OCI-LY7 (cell line): Measurements from ENCODE around the gene COL23A1. TPM values are rescaled to one million over a fixed set of nuclear protein-coding genes. Genes with fewer than 3 reads are reported as not detected.

ENCODE experiments used
- BruUV-seq: library from RNA; stranded (reverse); fragments of 400-500 nt; replicated peaks from 2 replicates; lab custom pipeline; 2021; lab: Mats Ljungman, UMichigan
- CTCF ChIA-PET: fragments of 300-600 bp; sonication (Branson Sonifier 250); formaldehyde crosslinking; loops from one replicate; lab custom pipeline; 2022; ENCODE audit warnings: antibody characterized with exemption; ENCODE audit not compliant: unreplicated experiment; lab: Charles Lee
- POLR2A ChIA-PET: fragments of 300-600 bp; sonication (Branson Sonifier 250); formaldehyde crosslinking; loops from one replicate; lab custom pipeline; 2022; ENCODE audit warnings: antibody characterized with exemption; lab: Charles Lee
- DNase-seq: peaks from one replicate; pipeline ENCODE4 v3.0.0-alpha.2; 2015; ENCODE audit warnings: low spot score
- H2AFZ ChIP-seq: fragments of 200-600 bp; sonication (generic), shearing (Covaris generic); 2 replicates; pipeline ENCODE4 v1.6.1; 2014; ENCODE audit warnings: mild to moderate bottlenecking, antibody characterized with exemption, low read length, moderate library complexity
- H3K27ac ChIP-seq: fragments of 200-600 bp; sonication (generic); 2 replicates; pipeline ENCODE4 v1.5.1; 2014; ENCODE audit warnings: mixed run types, low read depth, mild to moderate bottlenecking, moderate library complexity, low read length, inconsistent platforms; ENCODE audit not compliant: poor library complexity, severe bottlenecking
- H3K36me3 ChIP-seq: fragments of 200-600 bp; sonication (generic); 2 replicates; pipeline ENCODE4 v1.6.1; 2014; ENCODE audit warnings: mild to moderate bottlenecking, antibody characterized with exemption, low read length, moderate library complexity, mixed read lengths; ENCODE audit not compliant: insufficient read depth
- H3K4me1 ChIP-seq: fragments of 200-600 bp; sonication (generic); 2 replicates; pipeline ENCODE4 v1.5.1; 2014; ENCODE audit warnings: mild to moderate bottlenecking, low read length; ENCODE audit not compliant: insufficient read depth, poor library complexity, severe bottlenecking
- H3K4me2 ChIP-seq: fragments of 200-600 bp; sonication (generic); 2 replicates; pipeline ENCODE4 v1.6.1; 2014; ENCODE audit warnings: mild to moderate bottlenecking, low read length
- H3K4me3 ChIP-seq: fragments of 200-600 bp; sonication (generic); 2 replicates; pipeline ENCODE4 v1.5.1; 2014; ENCODE audit warnings: mild to moderate bottlenecking, low read depth, low read length; ENCODE audit not compliant: poor library complexity, severe bottlenecking
- H3K79me2 ChIP-seq: fragments of 200-600 bp; sonication (generic); 2 replicates; pipeline ENCODE4 v1.6.1; 2016; ENCODE audit warnings: low read depth, mild to moderate bottlenecking, low read length, moderate library complexity, mixed read lengths; ENCODE audit not compliant: insufficient read depth
- H3K9me2 ChIP-seq: fragments of 200-600 bp; sonication (generic); 2 replicates; pipeline ENCODE4 v1.6.1; 2016; ENCODE audit warnings: mild to moderate bottlenecking, low read length, mixed read lengths; ENCODE audit not compliant: insufficient read depth
- H3K9me3 ChIP-seq: fragments of 200-600 bp; sonication (generic); 2 replicates; pipeline ENCODE4 v1.6.1; 2014; ENCODE audit warnings: mild to moderate bottlenecking, mixed run types, low read length, mixed read lengths
- H4K20me1 ChIP-seq: fragments of 200-600 bp; sonication (generic); 2 replicates; pipeline ENCODE4 v1.6.1; 2014; ENCODE audit warnings: mild to moderate bottlenecking, antibody characterized with exemption, low read length, moderate library complexity, mixed read lengths; ENCODE audit not compliant: insufficient read depth
- EZH2phosphoT487 ChIP-seq: fragments of 200-600 bp; sonication (generic); IDR thresholded peaks from 2 replicates; pipeline ENCODE4 v1.6.1; 2018; ENCODE audit warnings: low read depth, borderline replicate concordance, mild to moderate bottlenecking, mixed run types, antibody characterized with exemption, low read length, moderate library complexity, mixed read lengths
- intact Hi-C: fragments of 100-400 bp; cut with micrococcal nuclease; formaldehyde crosslinking; loops from one replicate; pipeline ENCODE4 v1.10.0; 2022; ENCODE audit not compliant: unreplicated experiment
- total RNA-seq, 2 experiments: library from RNA; depleted of rRNA in 1 of 2; stranded (reverse); fragments of >200 nt in 1 of 2; shearing (Covaris generic) in 1 of 2; gene quantifications; 2 replicates each; pipeline ENCODE4 v1.2.3, GENCODE V29; 2014 to 2022
- TF ChIP-seq, protein P1 (sequence below): fragments of 200-600 bp; sonication (generic); conservative IDR thresholded peaks from 2 replicates; pipeline ENCODE4 v1.5.1; 2014; ENCODE audit warnings: mild to moderate bottlenecking, antibody characterized with exemption, low read length, moderate library complexity, mixed read lengths

Gene COL23A1
- total RNA-seq, 2 experiments from 2014 or later, result 0.53 TPM; not detected in 1

DNA sequence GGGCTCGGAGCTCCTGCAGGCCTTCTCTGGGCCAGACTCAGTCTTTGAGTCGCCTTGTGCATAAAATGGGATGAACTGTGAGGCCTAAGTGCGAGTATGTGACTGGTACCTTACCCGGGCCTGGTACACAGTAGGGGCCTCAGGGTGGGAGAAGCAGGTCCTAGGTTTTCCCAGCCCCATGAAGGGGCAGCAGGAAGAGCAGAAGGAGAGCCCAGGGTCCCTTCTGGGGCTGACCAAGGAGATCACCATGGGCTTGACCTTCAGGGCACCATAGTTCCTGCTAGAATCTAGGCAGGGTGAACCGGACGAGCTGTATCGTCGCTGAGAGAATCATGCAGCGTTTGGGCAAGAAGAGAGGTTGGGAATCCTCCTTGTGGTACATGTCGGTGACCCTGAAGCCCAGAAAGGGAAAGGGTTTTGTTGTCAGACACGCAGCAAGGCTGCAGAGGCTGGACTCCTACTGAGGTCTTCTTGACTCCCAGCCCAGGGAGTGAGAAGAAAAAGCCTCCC, 357.2 kb downstream of the COL23A1 start:
- ChIA-PET CTCF (no interaction called here), POLR2A (interaction anchor here (0.7 to 1.2 kb wide), 3 partner anchors 17 to 230 kb away, joined by 3 to 7 read pairs (median 3); no protein-coding TSS in a partner anchor)
- Histone ChIP-seq H3K4me3 (peak overlapping the region; percentile 98), H3K27ac (peak overlapping the region; percentile 71), H3K4me1 (peaks cover 33% of the 10 kb centered on the region), H3K9me3 (no peaks in the 10 kb centered on the region), H3K36me3 (peaks cover 41% of the 10 kb centered on the region), H3K4me2 (peak overlapping the region; percentile 98), H3K79me2 (peaks cover 29% of the 10 kb centered on the region), H2AFZ (peak overlapping the region; percentile 63; the same call in 1 of the 2 replicates), H3K9me2 (no peaks in the 10 kb centered on the region), H4K20me1 (peaks cover 9% of the 10 kb centered on the region; the same call in 1 of the 2 replicates)
- intact Hi-C loops, result loop anchor here (2.0 to 10.0 kb wide), 2 partner anchors 28 to 392 kb away; partner anchors contain the start of genes CLK4 and HNRNPAB
- BruUV-seq, result TSS peak; percentile 73
- no peak for DNase-seq
- no peak for TF ChIP-seq EZH2phosphoT487
- TF ChIP-seq, protein P1, sequence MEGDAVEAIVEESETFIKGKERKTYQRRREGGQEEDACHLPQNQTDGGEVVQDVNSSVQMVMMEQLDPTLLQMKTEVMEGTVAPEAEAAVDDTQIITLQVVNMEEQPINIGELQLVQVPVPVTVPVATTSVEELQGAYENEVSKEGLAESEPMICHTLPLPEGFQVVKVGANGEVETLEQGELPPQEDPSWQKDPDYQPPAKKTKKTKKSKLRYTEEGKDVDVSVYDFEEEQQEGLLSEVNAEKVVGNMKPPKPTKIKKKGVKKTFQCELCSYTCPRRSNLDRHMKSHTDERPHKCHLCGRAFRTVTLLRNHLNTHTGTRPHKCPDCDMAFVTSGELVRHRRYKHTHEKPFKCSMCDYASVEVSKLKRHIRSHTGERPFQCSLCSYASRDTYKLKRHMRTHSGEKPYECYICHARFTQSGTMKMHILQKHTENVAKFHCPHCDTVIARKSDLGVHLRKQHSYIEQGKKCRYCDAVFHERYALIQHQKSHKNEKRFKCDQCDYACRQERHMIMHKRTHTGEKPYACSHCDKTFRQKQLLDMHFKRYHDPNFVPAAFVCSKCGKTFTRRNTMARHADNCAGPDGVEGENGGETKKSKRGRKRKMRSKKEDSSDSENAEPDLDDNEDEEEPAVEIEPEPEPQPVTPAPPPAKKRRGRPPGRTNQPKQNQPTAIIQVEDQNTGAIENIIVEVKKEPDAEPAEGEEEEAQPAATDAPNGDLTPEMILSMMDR, result no peak

DNA sequence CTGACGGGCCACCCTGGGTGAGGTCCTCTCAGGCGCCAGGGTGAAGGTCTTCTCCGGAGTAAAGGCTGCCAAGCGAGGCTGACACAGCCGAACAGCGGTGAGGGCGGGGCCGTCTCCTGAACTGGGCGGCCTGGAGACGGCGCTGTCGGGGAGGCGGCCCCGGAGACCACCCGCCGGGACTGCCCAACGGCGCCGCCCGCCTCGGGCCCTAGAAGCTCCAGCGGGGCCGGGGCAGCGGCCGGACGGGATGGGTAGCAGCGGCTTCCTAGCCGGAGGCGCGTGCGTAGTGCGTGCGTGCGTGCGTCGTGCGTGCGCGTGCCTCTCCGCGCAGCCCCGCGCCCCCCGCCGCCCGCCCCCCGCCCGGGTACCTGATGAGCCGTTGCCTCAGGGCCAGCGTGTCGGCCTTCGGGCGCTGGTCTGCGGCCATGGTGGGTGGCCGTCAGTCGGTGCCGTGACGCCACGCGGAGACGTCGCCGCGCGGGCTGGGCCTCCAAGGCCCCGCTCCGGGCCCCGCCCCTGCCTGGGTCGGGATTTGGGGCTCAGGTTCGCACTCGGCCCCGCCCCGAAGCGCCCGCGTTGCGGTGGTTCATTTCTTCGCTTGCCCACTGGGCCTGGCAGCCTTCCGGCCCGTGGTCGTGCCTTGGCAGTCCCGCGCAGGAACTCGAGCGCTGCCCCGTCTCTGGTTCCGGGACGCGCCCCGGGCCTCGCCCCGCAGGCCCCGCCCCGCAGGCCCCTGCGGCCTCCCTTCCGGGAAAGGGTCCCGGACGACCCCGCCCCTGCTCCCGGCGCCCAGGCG, 357.9 kb downstream of the COL23A1 start, which contains the start of gene PHYKPL:
Gene PHYKPL (minus strand): TSS at position 679 of the 796 bp plus-strand sequence. CDS start 252 bp downstream, at position 427.
- intact Hi-C loops, result loop anchor here (2.0 to 10.0 kb wide), 2 partner anchors 28 to 392 kb away; partner anchors contain the start of genes CLK4 and HNRNPAB

More for the DNA sequence above, 357.9 kb downstream of the COL23A1 start, which contains the start of gene PHYKPL:
- H3K9me3 ChIP-seq, result no peaks in the 10 kb centered on the region
- H4K20me1 ChIP-seq, result peaks cover 9% of the 10 kb centered on the region; the same call in 1 of the 2 replicates
- TF ChIP-seq, protein P1, result 0 out of 2 replicates have a peak, but pooled peaks have one; percentile 17
- no peak for TF ChIP-seq EZH2phosphoT487
- no peaks in the 10 kb centered on the region for H3K9me2 ChIP-seq
- POLR2A ChIA-PET, result interaction anchor here (0.7 to 1.2 kb wide), 4 partner anchors 16 to 231 kb away, joined by 3 to 7 read pairs (median 4); no protein-coding TSS in a partner anchor
- H3K4me1 ChIP-seq, result peaks cover 30% of the 10 kb centered on the region
- peaks cover 29% of the 10 kb centered on the region for H3K79me2 ChIP-seq
- peak within 1 kb of the TSS; percentile 98 for H3K4me2 ChIP-seq
- peak; percentile 84 for DNase-seq
- peak within 1 kb of the TSS; percentile 71 for H3K27ac ChIP-seq
- peak within 1 kb of the TSS; percentile 98 for H3K4me3 ChIP-seq
- H3K36me3 ChIP-seq, result peaks cover 47% of the 10 kb centered on the region
- CTCF ChIA-PET, result interaction anchor here (0.7 kb wide), 1 partner anchor 118 kb away, joined by 4 read pairs; no protein-coding TSS in a partner anchor
- no TSS peak for BruUV-seq
- peak within 1 kb of the TSS; percentile 63; the same call in 1 of the 2 replicates for H2AFZ ChIP-seq
